Stimulated activated CD4-positive, alpha-beta T cell treated with anti-CD3 and anti-CD28 coated beads, Interleukin-15, amount 100 ng/mL, for 1 hour (primary cell): ENCODE data around the gene NDST4.

ENCODE experiments used
- DNase-seq, 2 donors: peaks; one replicate each; pipeline ENCODE4 v3.0.0-alpha.2; 2020; ENCODE audit warnings: low read depth in 1 of 2, low spot score in 1 of 2

Gene NDST4

GRCh38 chr4:115113506-115114106 is at the start of gene NDST4:
Gene NDST4, minus strand, starts transcription at chr4:115113620. Its CDS starts 36,584 bp downstream, at chr4:115077036.
- DNase-seq: no peak

- DNase-seq: no peak
These were observed 45.7 kb upstream of the NDST4 start for GRCh38 chr4:115159141-115159540.

- no peak for DNase-seq
These were observed 44.9 kb upstream of the NDST4 start for GRCh38 chr4:115158296-115158695.

- DNase-seq: no peak
These were observed 41.4 kb upstream of the NDST4 start for GRCh38 chr4:115154826-115155225.

DNA sequence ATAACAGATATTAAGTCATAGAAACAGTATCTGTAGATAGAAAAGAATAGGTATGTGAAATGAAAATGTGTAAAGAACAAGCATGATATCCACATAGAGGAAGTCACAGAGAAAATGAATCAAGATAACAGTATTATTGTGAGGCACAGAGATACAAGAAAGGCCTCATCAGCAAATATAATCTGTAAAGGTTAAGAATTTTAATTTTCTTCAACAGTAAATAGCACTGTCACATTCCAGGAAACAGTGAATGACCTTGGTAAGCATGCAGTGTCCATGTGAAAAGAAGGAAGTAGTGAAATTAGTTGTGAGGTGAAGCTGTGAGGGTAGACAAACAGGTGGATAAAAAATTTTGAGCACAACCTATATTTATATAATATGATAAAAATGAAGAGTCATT is 39.5 kb upstream of the NDST4 start:
- no peak for DNase-seq

- no peak for DNase-seq
These were observed 38.7 kb upstream of the NDST4 start for GRCh38 chr4:115152081-115152480.

DNA sequence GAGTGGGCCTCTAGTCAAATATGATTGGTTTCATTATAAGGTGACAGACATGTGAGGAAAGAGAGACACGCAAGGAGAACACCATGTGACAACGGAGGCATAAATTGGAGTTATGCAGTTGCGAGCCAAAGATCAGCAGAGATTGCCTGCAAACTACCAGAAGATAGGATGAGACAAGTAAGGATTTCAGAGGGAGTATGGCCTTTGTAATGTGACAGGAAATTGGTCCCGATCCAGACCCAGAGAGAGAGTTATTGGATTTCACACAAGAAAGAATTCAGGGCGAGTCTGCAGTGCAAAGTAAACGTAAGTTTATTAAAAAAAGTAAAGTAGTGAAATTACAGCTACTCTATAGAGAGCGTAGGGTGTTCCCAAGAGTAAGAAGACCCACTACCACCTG is 35.7 kb upstream of the NDST4 start:
- DNase-seq: no peak

- no peak for DNase-seq
These were observed 32.2 kb upstream of the NDST4 start for GRCh38 chr4:115145393-115146160.

GRCh38 chr4:115128037-115128436 is 14.6 kb upstream of the NDST4 start:
- no peak for DNase-seq

DNA sequence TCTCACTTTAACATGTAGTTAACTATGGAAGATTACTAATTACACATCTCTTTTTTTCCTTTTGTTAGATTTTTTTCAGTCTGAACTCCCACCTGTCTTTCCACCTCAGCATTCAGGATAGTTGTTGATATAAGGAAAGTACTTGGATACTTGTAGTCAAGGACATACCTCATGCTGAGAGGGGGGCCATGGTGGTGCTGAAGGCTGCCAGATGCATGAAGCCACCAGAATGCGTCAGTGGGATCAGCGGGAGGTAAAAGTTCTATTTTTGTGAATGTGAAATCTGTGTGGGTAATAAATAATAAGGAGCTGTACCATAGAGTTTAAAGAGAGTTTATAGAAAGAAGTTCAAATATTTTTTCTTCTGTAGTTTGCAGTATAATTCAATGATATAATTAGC is 13.1 kb upstream of the NDST4 start:
- DNase-seq: no peak

DNA sequence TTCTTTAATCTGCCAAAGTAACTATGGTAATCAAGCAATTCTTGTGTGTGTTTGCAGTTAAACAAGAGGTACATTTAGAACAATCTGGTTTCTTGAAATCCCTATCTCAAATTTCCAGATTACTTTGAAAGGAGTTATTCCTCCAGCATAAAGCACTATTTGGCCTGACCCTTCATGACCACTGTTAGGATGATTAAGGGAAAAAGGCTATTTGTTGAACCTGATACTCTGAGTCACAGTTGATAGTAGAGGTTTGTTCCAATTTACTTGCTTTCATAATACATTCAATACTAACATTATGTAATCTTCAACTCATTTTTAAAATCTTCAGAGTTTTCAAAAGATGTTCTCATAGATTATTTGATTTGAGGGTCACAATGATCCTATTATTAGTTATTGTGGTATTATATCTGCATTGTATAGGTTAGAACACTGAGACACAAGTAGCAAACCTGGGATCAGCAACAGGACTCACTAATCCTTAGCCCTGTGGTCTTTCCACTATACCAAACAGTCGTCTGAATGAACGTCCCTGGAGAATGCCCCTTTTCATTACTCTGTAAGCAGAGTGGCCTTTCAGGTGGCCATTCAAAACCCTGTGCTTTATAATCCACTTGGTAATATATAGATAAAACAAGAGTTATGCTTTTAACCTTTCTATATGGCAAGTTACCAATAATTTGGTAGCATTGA is 8.1 kb upstream of the NDST4 start:
- no peak for DNase-seq

DNA sequence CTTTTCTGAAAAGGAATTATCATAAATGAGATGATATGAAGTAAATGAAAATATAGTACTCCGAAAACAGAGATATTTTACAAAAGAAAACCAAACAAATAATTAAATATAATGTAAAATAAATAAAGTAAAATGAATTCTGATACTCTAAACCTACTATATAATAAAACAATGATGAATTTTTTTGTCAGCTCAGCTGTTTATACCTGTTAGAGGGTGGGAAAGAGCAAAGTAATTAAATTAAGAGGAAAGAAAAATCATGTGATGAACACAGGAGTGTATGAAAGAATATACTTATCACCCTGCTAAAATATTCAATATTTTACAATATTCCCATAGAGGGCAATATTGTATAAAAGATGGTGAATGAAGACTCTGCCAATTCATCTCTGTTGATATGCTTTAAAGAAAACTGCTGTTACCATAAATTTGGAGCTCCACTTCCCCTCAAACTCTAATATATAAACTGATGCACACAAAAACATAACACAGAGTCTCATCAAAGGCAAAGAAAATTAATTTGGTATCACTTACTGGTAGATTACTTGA is 6.5 kb upstream of the NDST4 start:
- no peak for DNase-seq

- DNase-seq: no peak
These were observed 4.2 kb upstream of the NDST4 start for GRCh38 chr4:115117651-115118050.

- no peak for DNase-seq
These were observed 2.9 kb downstream of the NDST4 start for GRCh38 chr4:115110191-115111181.

DNA sequence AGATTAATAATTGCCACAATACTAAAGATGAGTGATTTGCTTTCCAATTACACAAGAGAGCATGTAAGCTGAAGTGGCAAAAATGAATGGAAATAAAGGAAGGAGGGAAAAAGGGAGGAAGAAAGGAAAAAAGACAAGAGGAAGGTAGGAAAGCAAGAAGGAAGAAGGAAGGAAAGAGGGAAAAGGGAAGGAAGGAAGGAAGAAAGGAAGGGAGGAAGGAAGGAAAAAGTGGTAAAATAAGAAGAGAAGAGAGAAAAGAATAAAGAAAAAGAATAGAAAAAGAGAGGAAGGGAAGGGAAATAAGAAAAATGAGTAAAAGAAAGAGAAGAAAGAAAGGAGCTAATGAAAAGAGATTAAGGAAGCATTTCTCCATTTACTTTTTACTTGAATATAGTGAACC is 4.6 kb downstream of the NDST4 start:
- DNase-seq: no peak

DNA sequence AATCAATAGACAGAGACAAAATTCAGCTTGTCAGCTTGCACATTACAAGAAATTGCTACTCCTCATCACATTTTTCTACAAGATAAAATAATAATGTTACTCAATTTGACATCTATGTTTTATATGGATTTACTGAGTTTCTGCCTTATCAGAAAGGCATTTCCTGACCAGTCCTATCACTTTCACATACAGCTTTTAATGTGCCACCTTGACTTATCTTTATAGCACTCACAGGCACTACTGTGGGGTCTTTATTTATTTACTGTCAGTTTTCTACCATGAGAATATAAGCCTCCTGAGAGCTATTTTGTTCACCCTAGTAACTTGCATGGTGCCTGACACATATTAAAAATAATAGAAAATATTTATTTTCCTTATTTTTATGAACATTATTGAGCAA is 6.0 kb downstream of the NDST4 start:
- no peak for DNase-seq

DNA sequence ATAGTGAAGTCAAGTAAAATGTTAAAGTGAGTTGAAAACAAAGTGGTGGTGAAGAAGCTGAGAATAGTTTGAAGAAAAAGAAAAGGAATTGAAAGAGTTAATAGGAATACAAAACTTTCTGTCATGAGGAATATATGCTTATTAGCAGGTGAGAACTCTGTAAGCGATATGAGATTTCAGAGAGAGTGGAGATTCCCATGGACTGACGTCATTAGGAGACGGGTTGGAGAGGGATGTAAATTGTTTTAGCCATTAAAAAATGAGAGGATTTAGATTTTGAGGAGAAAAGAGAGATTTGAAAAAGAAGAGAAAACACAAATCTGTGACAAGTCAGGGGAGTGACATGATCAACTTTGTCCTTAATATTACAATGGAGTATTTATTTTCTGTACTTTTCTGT is 11.7 kb downstream of the NDST4 start:
- no peak for DNase-seq

DNA sequence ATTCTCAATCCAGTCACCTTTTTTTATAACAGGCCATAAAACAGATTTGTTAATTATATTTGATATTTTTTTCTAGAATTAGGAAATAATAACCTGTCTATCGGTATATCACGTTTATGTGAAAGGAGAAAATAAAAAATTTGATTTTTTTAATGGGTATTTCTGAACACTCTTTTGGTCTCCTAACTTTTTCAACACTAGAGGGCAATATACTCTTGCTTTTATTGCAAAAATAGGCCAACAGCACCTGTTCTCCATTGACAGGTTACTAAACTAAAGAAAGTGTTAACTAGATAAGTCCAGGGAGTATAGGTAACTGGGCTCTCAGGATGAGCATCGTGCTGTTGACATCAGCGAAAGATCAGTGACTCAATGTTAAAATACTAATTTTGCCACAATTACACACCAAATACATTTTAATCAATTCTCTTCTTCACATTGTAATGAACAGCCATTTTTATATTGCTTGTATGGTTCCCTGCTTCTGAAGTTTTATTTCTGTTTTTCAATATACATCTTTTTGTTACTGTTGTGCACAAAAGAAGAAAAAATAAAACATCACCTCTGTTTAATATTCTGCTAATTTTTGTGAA is 22.8 kb downstream of the NDST4 start:
- DNase-seq: no peak

- no peak for DNase-seq
These were observed 30.8 kb downstream of the NDST4 start for GRCh38 chr4:115082633-115083032.

- DNase-seq: no peak
These were observed 36.7 kb downstream of the NDST4 start for GRCh38 chr4:115076691-115077090.
